HG02981 (cell line): ENCODE results near the gene BCLAF3.

Experiments
- ATAC-seq: cut with Tn5 transposase; IDR thresholded peaks from one replicate; pipeline ENCODE4 v1.9.1; 2021; ENCODE audit warnings: mild to moderate bottlenecking, moderate library complexity; ENCODE audit not compliant: unreplicated experiment

The BCLAF3 gene

DNA sequence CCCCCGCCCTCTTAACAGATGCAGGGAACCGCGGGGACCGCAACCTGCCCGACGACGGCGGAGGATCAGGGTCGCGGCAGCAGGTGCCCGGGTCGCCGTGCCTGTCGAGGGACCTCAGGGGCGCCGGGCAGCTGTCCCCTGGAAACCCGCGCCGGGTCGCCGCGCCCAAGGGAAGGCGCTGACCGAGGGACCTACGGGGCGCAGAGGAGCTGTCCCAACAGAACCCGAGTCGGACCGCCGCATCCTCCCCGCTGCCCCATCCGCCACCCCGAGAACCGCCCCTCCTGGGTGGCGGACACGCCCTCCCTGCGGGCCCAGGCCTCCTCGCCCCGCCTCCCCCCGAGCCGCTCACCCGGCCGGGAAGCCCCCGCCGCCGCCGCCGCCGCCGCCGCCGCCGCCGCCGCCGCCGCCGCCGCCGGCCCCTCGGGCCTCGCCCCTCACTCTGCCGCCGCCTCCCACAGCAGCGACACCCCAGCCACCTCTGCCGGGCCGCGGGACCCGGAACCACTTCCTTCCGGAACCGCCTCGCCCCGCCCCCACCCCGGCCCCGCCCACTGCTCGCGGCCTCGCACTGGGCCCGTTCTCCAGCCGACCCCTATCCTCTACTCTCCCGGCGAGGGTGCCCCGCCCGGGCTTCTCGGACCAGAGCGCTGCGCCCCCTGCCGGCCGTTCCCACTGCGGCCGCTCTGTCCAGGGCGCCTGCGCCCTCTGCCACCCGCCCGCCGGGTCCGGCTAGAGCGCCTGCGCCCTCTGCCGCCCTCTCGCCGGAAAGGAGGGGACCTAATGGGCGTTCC is at the start of gene BCLAF3:
TSS of gene BCLAF3 (minus strand) at position 506 of the 794 bp plus-strand sequence. CDS start 20,797 bp downstream, outside the sequence.
- peak; percentile 93 for ATAC-seq

DNA sequence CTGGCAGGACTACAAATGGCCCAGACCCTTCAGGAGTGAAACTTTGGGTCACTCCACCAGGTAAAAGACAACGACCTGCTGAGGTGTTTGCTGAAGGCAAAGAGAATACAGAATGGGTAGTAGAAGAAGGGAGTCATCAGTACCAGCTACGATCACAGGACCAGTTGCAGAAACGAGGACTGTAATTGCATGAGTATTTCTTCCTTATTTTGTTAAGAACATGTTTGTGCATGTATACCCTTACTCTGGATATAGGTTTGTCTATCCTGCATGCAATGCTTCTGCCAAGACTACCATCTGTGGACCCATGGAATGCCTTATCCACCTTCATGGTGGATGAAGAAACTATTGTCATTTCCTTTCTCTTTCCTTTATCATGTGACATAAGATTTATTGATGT is 48.1 kb upstream of the BCLAF3 start:
- no peak for ATAC-seq

GRCh38 chrX:20037186-20037585 is 46.3 kb upstream of the BCLAF3 start:
- no peak for ATAC-seq

DNA sequence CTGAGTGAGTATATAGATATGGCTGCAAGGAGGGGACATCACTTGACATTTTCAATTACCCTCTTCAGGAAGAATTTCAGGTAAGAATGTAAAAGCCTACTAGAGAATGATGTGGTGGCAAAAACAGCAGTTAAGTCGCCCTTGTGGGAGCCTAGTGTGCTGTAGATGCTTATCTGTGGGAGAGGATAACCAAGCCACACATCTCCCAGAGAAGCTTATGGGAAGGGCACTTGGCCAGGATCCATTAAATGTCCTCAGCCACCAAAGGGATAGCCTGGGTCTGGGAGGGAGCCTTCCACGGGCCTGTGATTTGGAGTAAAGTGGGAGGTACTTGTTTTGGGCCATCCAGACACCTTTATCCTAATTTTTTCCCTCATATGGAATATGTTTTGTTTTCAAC is 41.3 kb upstream of the BCLAF3 start:
- no peak for ATAC-seq

DNA sequence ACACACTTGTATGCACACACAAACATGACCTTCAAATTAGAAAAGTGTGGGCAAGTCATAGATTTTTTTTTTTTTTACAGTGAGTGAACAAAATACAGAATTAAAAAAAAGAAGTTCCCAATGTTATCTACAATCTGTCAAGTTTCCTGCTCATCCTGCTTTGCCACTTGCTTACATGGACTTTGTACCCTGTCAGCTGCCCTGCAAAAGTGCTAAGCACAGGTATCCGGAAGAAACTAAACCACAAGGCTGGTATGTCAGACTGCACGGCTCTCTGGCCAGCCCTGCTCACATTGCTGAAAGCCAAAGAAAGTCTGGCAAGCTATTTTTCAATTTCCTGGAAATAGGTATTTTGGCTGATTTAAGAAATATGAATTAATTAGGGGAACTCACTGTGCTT is 38.9 kb upstream of the BCLAF3 start:
- ATAC-seq: no peak

DNA sequence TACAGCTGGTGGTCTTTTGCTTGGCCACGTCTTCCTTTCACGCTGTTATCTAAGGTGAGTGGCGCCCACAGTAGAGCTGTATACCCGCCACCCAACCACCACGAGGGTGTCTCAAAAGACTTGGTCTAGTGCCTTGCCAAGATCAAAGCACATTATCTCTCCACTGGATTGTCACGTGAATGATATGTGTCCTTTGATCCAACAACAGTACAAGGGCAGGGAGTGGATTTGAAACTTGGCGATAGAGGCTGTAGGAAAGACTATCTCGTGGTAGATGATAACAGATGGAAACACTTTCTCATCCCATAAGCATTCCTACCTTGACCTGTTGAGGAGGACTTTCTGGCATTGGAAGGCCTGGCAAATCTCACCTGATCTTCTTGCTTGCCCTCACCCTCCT is 37.7 kb upstream of the BCLAF3 start:
- no peak for ATAC-seq

DNA sequence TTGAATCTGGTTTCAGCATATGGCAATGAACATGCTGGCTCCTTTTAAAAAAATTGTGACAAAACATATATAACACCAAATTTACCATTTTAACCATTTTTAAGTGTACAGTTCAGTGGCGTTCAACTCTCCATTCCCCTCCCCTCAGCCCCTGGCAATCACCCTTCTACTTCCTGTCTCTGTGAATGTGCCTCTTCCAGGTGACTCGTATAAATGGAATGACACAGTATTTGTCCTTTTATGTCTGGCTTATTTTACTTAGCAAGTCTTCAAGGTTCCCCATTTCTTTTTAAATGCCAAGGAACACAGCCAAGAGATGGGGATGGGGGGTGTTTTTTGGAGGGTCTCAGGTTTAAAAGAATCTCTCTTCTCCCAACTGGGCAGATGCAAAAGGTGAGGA is 35.4 kb upstream of the BCLAF3 start:
- no peak for ATAC-seq

DNA sequence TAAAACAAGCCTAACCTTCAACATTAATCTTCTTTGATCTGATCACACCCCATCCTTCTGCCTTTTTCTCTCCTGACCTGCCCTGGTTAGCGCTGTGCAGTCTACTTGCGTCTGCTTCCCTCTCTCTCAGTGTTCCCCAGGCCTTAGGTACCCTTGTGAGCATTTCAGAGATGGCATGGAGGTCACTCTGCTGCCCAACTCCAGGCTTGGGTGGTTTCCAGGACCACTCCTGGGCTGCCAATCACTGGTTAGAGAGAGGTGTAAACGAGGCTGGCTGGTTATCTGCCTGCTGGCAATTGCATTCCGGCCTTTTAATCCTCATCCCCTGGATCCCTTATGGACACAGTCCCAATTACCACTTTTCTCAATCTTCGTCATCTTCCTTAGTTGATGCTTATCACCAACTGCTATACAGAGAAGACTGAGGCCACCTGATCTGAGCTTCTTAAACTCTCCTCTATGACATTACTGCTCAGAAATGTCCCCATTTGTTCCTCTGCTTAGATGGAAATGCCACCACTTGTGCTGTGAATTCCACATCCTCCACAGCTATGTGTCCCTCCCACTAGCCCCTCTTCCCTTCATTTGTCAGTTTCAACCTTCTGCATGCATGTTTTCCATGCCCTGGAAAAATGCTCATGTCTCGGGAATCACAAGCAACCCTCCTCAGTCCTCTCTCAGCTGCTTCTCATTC is 29.0 kb upstream of the BCLAF3 start:
- ATAC-seq: no peak

GRCh38 chrX:20016616-20016945 is 25.7 kb upstream of the BCLAF3 start:
- no peak for ATAC-seq

- no peak for ATAC-seq
Measured at GRCh38 chrX:20015945-20016615, 25.2 kb upstream of the BCLAF3 start.

GRCh38 chrX:20015422-20015821 is 24.6 kb upstream of the BCLAF3 start:
- ATAC-seq: peak; percentile 74

DNA sequence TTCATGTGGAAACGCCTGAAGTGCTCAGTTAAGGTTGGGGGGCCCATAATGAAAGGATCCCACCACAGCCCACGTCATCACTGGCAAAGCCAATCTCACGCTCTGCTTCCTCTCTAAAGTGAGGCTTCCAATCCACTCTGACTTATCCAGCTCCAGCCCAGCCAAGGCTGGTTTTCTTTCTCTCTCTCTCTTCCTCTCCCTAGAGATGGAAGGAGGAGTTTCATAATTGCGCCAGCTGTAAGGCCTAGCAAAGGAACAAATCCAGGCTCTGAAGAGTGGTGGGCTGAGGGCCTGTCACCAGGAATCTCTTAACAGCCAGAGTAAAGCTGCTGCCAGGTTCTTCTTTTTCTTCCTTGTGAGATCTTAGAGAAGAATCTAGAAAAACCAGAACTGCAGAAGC is 20.7 kb upstream of the BCLAF3 start:
- no peak for ATAC-seq

GRCh38 chrX:20007962-20008622 is 17.2 kb upstream of the BCLAF3 start:
- ATAC-seq: no peak

DNA sequence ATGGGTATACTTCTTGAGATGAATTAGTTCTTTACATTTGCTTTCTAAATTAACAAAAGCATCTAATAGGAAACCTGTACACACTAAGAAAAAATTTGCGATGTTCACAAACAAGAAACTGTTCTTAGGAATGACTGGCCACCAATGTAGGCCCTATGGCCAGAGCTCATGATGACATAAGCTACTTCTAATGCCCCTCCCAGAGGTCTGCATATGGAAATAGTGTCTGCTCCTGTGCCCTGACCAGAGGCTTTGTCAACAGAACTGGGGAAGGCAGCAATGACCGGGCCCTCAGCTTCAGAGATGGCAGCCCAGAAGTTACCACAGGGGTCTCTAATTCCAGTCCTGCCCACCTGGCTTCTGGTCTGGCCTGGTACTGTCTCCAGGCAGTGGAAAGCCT is 15.0 kb upstream of the BCLAF3 start:
- ATAC-seq: no peak

DNA sequence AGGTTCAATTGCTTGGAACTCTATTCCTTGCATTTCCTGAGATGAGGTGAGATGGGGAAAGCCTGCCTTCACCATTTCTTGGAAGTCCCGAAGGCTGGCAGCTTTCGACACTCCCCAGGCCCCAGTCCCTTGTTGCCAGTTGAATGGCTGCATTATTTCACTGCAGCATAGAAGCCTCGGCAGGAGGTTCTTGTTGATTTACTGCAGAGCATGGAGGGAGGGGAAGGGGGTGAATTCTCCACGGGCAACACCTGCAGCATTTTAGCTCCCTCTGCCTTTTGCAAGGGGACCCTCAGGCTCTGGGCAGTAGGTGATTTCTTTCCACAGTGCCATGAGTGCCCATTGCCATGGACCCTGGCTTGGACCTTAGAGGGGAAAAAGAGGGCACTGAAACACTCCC is 10.7 kb upstream of the BCLAF3 start:
- no peak for ATAC-seq

DNA sequence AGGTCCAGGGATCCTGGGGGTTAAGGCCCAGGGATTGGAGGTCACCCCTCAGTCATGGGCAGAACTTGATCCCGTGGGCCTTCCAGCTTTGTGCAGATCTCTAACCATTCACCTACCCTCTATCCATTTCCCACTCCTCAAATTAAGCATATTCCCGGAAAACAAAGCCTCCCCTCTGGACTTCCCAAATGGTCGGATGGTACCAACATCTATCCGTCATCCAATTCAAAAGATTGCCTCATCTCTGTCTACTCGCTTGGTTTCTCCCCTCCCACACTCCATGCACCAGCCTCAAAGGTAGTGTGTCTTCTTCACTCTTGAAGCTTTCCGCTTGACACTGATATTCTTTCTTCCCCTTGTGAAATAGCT is 473 bp upstream of the BCLAF3 start:
- ATAC-seq: no peak

GRCh38 chrX:19990151-19990555 is 708 bp downstream of the BCLAF3 start:
- ATAC-seq: peak; percentile 11

DNA sequence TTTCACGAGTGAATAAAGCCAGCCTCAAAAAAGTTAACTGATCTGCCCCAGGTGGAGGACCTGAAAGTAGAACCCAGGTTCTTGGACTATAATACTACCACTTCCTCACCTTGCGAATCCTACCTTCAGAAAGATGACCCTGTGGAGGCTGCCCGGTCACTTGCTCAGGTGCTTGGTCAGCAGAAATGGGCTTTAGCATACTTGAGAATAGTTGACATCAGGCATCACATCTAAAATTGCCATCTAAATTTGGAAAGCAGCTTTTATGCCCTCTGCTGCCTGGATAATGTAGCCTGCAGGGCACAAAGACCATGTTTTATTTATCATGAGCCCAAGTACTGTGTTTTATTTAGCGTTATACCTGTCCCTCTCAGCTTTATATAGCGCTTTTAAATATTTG is 3.0 kb downstream of the BCLAF3 start:
- no peak for ATAC-seq

- ATAC-seq: no peak
Measured at GRCh38 chrX:19986531-19986930, 4.3 kb downstream of the BCLAF3 start.

DNA sequence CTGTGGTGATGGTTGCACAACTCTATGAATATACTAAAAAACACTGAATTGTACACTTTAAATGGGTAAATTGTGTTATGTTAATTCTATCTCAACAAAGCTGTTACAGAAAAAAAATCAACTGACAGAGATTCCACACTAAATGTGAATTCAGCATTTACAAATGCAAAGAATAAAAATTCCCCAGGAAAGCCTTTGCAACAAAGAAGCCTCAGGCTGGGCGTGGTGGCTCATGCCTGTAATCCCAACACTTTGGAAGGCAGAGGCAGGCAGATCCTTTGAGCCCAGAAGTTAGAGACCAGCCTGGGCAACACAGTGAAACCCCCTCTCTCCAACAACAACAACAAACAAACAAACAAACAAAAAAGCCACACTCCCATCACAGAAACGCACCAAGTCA is 8.9 kb downstream of the BCLAF3 start:
- no peak for ATAC-seq

DNA sequence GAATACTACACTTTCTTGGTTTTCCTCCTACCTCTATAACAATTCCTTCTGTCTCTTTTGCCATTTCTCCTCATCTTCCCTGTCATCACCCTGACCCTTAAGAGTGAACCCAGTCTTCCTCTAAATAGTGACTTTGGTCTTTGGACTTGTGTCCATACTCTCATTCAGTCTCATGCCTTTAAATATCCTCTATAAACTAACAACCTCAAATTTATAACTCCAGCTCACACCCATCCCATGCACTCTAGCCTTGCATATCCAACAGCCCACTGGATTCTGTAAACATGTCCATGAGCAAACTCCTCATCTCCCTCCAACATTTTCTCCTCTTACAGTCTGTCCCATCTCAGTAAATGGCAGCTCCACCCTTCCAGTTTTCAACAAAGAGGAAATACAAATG is 15.0 kb downstream of the BCLAF3 start:
- ATAC-seq: no peak

GRCh38 chrX:19972984-19973383 is 17.9 kb downstream of the BCLAF3 start:
- ATAC-seq: no peak
